ENCODE measurements around the gene BTF3L4. TPM values are rescaled to one million over a fixed set of nuclear protein-coding genes. Genes with fewer than 3 reads are reported as not detected.
A peak's percentile ranks its signal among the peaks of the same experiment; 100 is the strongest.
"Not testable (repeated sequence)": the region's sequence is repeated elsewhere in the genome, so short reads cannot be mapped to it uniquely, and the experiment has no call there.

The BTF3L4 gene
- total RNA-seq, 2 donors from 2014 or later = 20.7 to 23.4 TPM

GRCh38 chr1:52028328-52028727 lies 27.8 kb upstream of the BTF3L4 start:
- H3K4me1 ChIP-seq = peaks cover 6% of the 10 kb centered on the region
- peak overlapping the region in 1 of 2 donors; percentile 8 for H3K9ac ChIP-seq (ENCODE audit: low read depth in 2 of 2, low read length in 2 of 2)
- H3K27me3 ChIP-seq = no peaks in the 10 kb centered on the region
- TF ChIP-seq CTCF (IDR thresholded peaks at IDR 0.05) = no peak
- no peak overlapping the region for H3K4me3 ChIP-seq
- no peaks in the 10 kb centered on the region for H3K9me3 ChIP-seq
- DNase-seq = no peak
- intact Hi-C loops (cut with DNase I) = no loop called here
- H3K36me3 ChIP-seq = no peaks in the 10 kb centered on the region
- H3K27ac ChIP-seq = no peak overlapping the region

- H3K9ac ChIP-seq (ENCODE audit: low read depth in 2 of 2, low read length in 2 of 2); H3K27ac ChIP-seq; H3K36me3 ChIP-seq; H3K27me3 ChIP-seq; DNase-seq; H3K4me1 ChIP-seq; H3K9me3 ChIP-seq; H3K4me3 ChIP-seq; intact Hi-C loops (cut with DNase I): not testable (repeated sequence)
Observed at GRCh38 chr1:52028839-52029238, 27.3 kb upstream of the BTF3L4 start.

GRCh38 chr1:52032124-52032784 lies 23.8 kb upstream of the BTF3L4 start:
- DNase-seq = no peak
- Histone ChIP-seq H3K27ac (no peak overlapping the region), H3K4me1 (peaks cover 6% of the 10 kb centered on the region)

GRCh38 chr1:52032785-52033131 lies 23.3 kb upstream of the BTF3L4 start:
- H3K27ac ChIP-seq = peak overlapping the region; percentile 84
- H3K36me3 ChIP-seq = no peaks in the 10 kb centered on the region
- peaks cover 6% of the 10 kb centered on the region for H3K4me1 ChIP-seq
- H3K4me3 ChIP-seq = peak overlapping the region; percentile 79
- DNase-seq = peak; percentile 61
- H3K9ac ChIP-seq (ENCODE audit: low read depth in 2 of 2, low read length in 2 of 2) = peak overlapping the region; percentile 92 to 94
- no peaks in the 10 kb centered on the region for H3K9me3 ChIP-seq
- intact Hi-C loops (cut with DNase I) = no loop called here
- H3K27me3 ChIP-seq = no peaks in the 10 kb centered on the region
- no peak for TF ChIP-seq CTCF (IDR thresholded peaks at IDR 0.05)

More at GRCh38 chr1:52032124-52032784, 23.8 kb upstream of the BTF3L4 start:
- no peak for TF ChIP-seq CTCF (IDR thresholded peaks at IDR 0.05)
- peak overlapping the region; percentile 79 for H3K4me3 ChIP-seq
- peak overlapping the region; percentile 92 to 94 for H3K9ac ChIP-seq (ENCODE audit: low read depth in 2 of 2, low read length in 2 of 2)
- no peaks in the 10 kb centered on the region for H3K27me3 ChIP-seq
- no peaks in the 10 kb centered on the region for H3K9me3 ChIP-seq
- intact Hi-C loops (cut with DNase I) = no loop called here
- H3K36me3 ChIP-seq = no peaks in the 10 kb centered on the region

GRCh38 chr1:52033190-52034049 lies 22.7 kb upstream of the BTF3L4 start, which contains the start of gene KTI12:
KTI12 (minus strand) TSS chr1:52033810; CDS start chr1:52033761, 49 bp downstream.
- intact Hi-C loops (cut with DNase I) = no loop called here
- H3K9ac ChIP-seq (ENCODE audit: low read depth in 2 of 2, low read length in 2 of 2) = peak within 1 kb of the TSS; percentile 92 to 94
- H3K36me3 ChIP-seq = no peaks in the 10 kb centered on the region
- H3K4me3 ChIP-seq = peak within 1 kb of the TSS; percentile 79
- TF ChIP-seq CTCF (IDR thresholded peaks at IDR 0.05) = no peak
- peak within 1 kb of the TSS; percentile 84 for H3K27ac ChIP-seq
- DNase-seq = peak; percentile 87
- peaks cover 6% of the 10 kb centered on the region for H3K4me1 ChIP-seq
- H3K9me3 ChIP-seq = no peaks in the 10 kb centered on the region
- no peaks in the 10 kb centered on the region for H3K27me3 ChIP-seq

GRCh38 chr1:52034050-52034384 lies 22.1 kb upstream of the BTF3L4 start:
- peak overlapping the region; percentile 84 for H3K27ac ChIP-seq
- H3K4me3 ChIP-seq = no peak overlapping the region
- H3K9ac ChIP-seq (ENCODE audit: low read depth in 2 of 2, low read length in 2 of 2) = no peak overlapping the region
- no peak for DNase-seq
- no peak for TF ChIP-seq CTCF (IDR thresholded peaks at IDR 0.05)
- H3K4me1 ChIP-seq = peaks cover 6% of the 10 kb centered on the region
- no peaks in the 10 kb centered on the region for H3K27me3 ChIP-seq
- intact Hi-C loops (cut with DNase I) = no loop called here
- H3K9me3 ChIP-seq = no peaks in the 10 kb centered on the region
- no peaks in the 10 kb centered on the region for H3K36me3 ChIP-seq
